Tibial artery (tissue), 4 donors: ENCODE results near the gene APOBR.

Source experiments
- DNase-seq, 2 donors: peaks; one replicate each; pipeline ENCODE4 v3.0.0-alpha.2; 2019
- H3K27ac ChIP-seq, 2 donors: fragments of 200-600 bp; sonication (generic) in 1 of 2; 1 replicate in 1 of 2; 2 replicates in 1 of 2; pipeline ENCODE4 v1.5.1; 2018 to 2019; ENCODE audit warnings: mild to moderate bottlenecking in 1 of 2
- H3K27me3 ChIP-seq, 2 donors: fragments of 200-600 bp; sonication (generic) in 1 of 2; one replicate each; pipeline versions ENCODE4 v1.5.1 to v1.6.0; 2016 to 2019
- H3K36me3 ChIP-seq, 3 donors: fragments of 200-600 bp; sonication (generic) in 2 of 3; one replicate each; pipeline ENCODE4 v1.5.1; 2016 to 2019; ENCODE audit warnings: mild to moderate bottlenecking in 2 of 3
- H3K4me1 ChIP-seq, 4 donors: fragments of 200-600 bp; sonication (generic) in 2 of 4; 1 replicate in 3 of 4; 2 replicates in 1 of 4; pipeline ENCODE4 v1.5.1; 2016 to 2019
- H3K4me3 ChIP-seq, 2 donors: fragments of 200-600 bp; sonication (generic) in 1 of 2; 1 replicate in 1 of 2; 2 replicates in 1 of 2; pipeline ENCODE4 v1.5.1; 2018 to 2019; ENCODE audit warnings: mild to moderate bottlenecking in 2 of 2
- H3K9me3 ChIP-seq, 3 donors: fragments of 200-600 bp; sonication (generic) in 1 of 3; one replicate each; pipeline ENCODE4 v1.5.1; 2016 to 2019
- intact Hi-C: fragments of 100-400 bp; cut with DNase I; formaldehyde crosslinking; loops from one replicate; pipeline ENCODE4 v1.15.0; 2023; ENCODE audit warnings: low total_unique reads
- TF ChIP-seq, protein P1 (sequence below), 2 experiments: fragments of 200-600 bp in 1 of 2; fragments of 450-650 bp in 1 of 2; IDR thresholded peaks; one replicate each; pipeline ENCODE4 v1.5.1; 2017 to 2019; ENCODE audit warnings: antibody characterized with exemption in 2 of 2, mild to moderate bottlenecking in 1 of 2, moderate library complexity in 1 of 2

APOBR gene

GRCh38 chr16:28537076-28537475 is 42.6 kb downstream of the APOBR start:
- intact Hi-C loops, result no loop called here
- peak overlapping the region; percentile 59 to 64 for H3K4me3 ChIP-seq

GRCh38 chr16:28537964-28538732 is 43.7 kb downstream of the APOBR start:
- peaks cover 0 to 62% (median 28%) of the 10 kb centered on the region in 4 donors for H3K4me1 ChIP-seq
- no peak for DNase-seq

More at GRCh38 chr16:28537076-28537475, 42.6 kb downstream of the APOBR start:
- no peak for DNase-seq
- H3K36me3 ChIP-seq, result peaks cover 35 to 43% (median 35%) of the 10 kb centered on the region in 3 donors
- peaks cover 3 to 10% (median 5%) of the 10 kb centered on the region in 3 donors for H3K9me3 ChIP-seq
- peaks cover 0 to 73% (median 35%) of the 10 kb centered on the region in 4 donors for H3K4me1 ChIP-seq
- no peaks in the 10 kb centered on the region for H3K27me3 ChIP-seq
- H3K27ac ChIP-seq, result peak overlapping the region; percentile 96
- TF ChIP-seq, protein P1, sequence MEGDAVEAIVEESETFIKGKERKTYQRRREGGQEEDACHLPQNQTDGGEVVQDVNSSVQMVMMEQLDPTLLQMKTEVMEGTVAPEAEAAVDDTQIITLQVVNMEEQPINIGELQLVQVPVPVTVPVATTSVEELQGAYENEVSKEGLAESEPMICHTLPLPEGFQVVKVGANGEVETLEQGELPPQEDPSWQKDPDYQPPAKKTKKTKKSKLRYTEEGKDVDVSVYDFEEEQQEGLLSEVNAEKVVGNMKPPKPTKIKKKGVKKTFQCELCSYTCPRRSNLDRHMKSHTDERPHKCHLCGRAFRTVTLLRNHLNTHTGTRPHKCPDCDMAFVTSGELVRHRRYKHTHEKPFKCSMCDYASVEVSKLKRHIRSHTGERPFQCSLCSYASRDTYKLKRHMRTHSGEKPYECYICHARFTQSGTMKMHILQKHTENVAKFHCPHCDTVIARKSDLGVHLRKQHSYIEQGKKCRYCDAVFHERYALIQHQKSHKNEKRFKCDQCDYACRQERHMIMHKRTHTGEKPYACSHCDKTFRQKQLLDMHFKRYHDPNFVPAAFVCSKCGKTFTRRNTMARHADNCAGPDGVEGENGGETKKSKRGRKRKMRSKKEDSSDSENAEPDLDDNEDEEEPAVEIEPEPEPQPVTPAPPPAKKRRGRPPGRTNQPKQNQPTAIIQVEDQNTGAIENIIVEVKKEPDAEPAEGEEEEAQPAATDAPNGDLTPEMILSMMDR (IDR thresholded peaks at IDR 0.05), result no peak

DNA sequence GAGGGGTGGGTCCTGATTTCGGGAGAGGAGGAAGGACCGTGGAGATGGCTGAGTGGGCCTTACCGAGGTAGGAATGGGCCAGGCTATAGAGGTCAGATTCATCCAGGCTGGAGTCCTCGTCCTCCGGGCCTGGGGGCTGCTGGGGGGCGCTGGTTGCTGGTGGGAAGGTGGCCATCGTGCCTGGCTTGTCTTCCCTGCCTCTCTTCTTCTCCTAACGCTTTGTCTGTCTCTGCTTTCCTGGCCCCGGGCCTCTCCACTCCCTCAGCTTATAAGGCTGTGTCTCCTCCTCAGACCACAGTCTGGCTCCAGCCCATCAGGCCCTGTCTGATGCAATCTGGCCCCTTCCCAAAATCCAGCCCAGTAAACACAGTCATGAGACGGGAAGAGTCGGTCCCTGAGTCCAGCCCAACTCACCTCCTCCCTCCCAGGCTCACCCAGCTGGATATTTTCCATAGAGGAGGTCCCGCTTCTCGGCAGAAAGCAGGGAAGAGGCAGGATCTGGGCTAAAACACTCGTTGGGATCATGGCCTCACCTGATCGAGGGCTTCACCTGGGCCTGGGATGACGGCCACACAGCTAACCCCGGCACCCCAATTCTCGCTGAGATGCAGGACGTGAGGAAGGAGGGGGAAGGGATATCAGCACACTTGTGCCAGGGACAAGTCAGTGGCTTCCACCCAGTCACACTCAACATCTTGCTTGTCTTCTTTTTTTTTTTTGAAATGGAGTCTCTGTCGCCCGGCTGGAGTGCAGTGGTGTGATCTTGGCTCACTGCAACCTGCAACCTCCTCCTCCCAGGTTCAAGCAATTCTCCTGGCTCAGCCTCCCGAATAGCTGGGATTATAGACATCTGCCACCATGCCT is 44.5 kb downstream of the APOBR start, which contains the start of gene NUPR1:
Gene NUPR1 (minus strand): TSS at position 242 of the 864 bp plus-strand sequence. CDS start 67 bp downstream, at position 175.
- Histone ChIP-seq H3K9me3 (peaks cover 1 to 10% (median 5%) of the 10 kb centered on the region in 3 donors), H3K4me1 (peaks cover 0 to 54% (median 24%) of the 10 kb centered on the region in 4 donors), H3K4me3 (peak within 1 kb of the TSS; percentile 59 to 64), H3K27me3 (no peaks in the 10 kb centered on the region), H3K36me3 (peaks cover 33 to 41% (median 34%) of the 10 kb centered on the region in 3 donors), H3K27ac (peak within 1 kb of the TSS; percentile 96)
- TF ChIP-seq, protein P1 (IDR thresholded peaks at IDR 0.05), result no peak
- intact Hi-C loops, result loop anchor here (2.0 kb wide), 1 partner anchor 46 kb away; the partner anchor contains the start of gene CLN3
- peak; percentile 98 to 99 for DNase-seq

More at GRCh38 chr16:28537964-28538732, 43.7 kb downstream of the APOBR start:
- intact Hi-C loops, result loop anchor here (2.0 kb wide), 1 partner anchor 45 kb away; the partner anchor contains the start of gene CLN3
- H3K27me3 ChIP-seq, result no peaks in the 10 kb centered on the region
- peak overlapping the region; percentile 96 for H3K27ac ChIP-seq
- peaks cover 35 to 43% (median 35%) of the 10 kb centered on the region in 3 donors for H3K36me3 ChIP-seq
- peak overlapping the region; percentile 59 to 64 for H3K4me3 ChIP-seq
- TF ChIP-seq, protein P1 (IDR thresholded peaks at IDR 0.05), result no peak
- H3K9me3 ChIP-seq, result peaks cover 3 to 10% (median 5%) of the 10 kb centered on the region in 3 donors

DNA sequence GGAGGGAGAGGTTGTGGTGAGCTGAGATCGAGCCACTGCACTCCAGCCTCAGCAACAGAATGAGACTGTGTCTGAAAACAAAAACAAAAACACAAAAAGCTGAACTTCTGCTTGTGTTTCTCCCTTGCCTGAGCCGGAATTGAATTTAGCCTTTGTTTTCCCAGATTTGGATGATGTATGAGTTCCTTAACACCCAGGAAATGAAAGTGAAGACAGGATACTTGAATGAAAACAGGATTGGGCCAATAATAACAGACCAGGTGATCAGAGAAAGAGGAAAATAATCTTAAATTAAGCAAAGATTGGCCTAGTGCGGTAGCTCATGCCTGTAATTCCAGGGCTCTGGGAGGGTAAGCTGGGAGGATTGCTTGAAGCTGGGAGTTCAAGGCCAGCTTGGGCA is 45.9 kb downstream of the APOBR start:
- TF ChIP-seq, protein P1 (IDR thresholded peaks at IDR 0.05), result no peak
- no peak for DNase-seq
- intact Hi-C loops, result no loop called here
- Histone ChIP-seq H3K27ac (peak overlapping the region; percentile 96), H3K27me3 (no peaks in the 10 kb centered on the region), H3K9me3 (peaks cover 0 to 10% (median 5%) of the 10 kb centered on the region in 3 donors), H3K4me1 (peaks cover 0 to 40% (median 24%) of the 10 kb centered on the region in 4 donors), H3K36me3 (peaks cover 20 to 27% (median 26%) of the 10 kb centered on the region in 3 donors), H3K4me3 (no peak overlapping the region)

DNA sequence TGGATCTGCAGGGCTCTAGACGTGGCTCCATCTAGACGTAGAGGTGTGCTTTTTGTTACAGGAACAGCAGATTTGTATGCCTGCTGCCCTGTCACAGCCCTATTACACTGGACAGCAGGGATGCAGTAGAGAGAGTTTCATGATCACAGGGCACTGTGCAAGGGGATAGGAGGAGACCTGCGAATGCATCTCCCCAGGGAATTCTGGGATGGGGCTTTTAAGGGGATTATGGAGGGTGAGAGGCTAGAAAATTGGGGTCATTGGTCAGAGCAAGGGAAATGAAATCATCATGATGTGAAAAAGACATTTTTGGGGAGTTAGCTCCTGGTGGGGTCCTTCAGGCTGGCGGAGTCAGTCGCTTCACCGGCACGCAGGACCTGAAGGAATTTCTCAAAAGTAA is 48.2 kb downstream of the APOBR start:
- no peak for DNase-seq
- H3K36me3 ChIP-seq, result peaks cover 0 to 6% (median 4%) of the 10 kb centered on the region in 3 donors
- H3K4me3 ChIP-seq, result no peak overlapping the region
- H3K9me3 ChIP-seq, result peaks cover 0 to 4% (median 0%) of the 10 kb centered on the region in 3 donors
- TF ChIP-seq, protein P1 (IDR thresholded peaks at IDR 0.05), result no peak
- no peaks in the 10 kb centered on the region for H3K27me3 ChIP-seq
- intact Hi-C loops, result no loop called here
- H3K4me1 ChIP-seq, result peaks cover 0 to 18% (median 15%) of the 10 kb centered on the region in 4 donors
- no peak overlapping the region for H3K27ac ChIP-seq
